Breast epithelium (tissue), 3 donors: ENCODE data around the gene TMEM170B.

Experiments used
- CTCF ChIP-seq, 3 donors: fragments of 450-650 bp; IDR thresholded peaks; one replicate each; pipeline ENCODE4 v1.5.1; 2016 to 2017; ENCODE audit warnings: antibody characterized with exemption in 3 of 3, mild to moderate bottlenecking in 3 of 3, moderate library complexity in 3 of 3
- POLR2A ChIP-seq: fragments of 450-650 bp; IDR thresholded peaks from one replicate; pipeline ENCODE4 v1.6.1; 2016; ENCODE audit warnings: antibody characterized with exemption, mild to moderate bottlenecking, moderate library complexity
- POLR2AphosphoS5 ChIP-seq, 3 donors: sonication (generic); formaldehyde crosslinking; IDR thresholded peaks; one replicate each; pipeline ENCODE4 v1.6.1; 2017; ENCODE audit warnings: antibody characterized with exemption in 3 of 3

- TF ChIP-seq CTCF (IDR thresholded peaks at IDR 0.05) (no peak), POLR2AphosphoS5 (IDR thresholded peaks at IDR 0.05) (no peak), POLR2A (no peak)
Measured at GRCh38 chr6:11589261-11589660, 51.7 kb downstream of the TMEM170B start.
